Liver (tissue), 2 donors: Measurements from ENCODE around the gene PTPRN2.

Experiments
- CTCF ChIP-seq: fragments of 150-350 bp; IDR thresholded peaks from 2 replicates; pipeline ENCODE4 v1.5.1; 2017; ENCODE audit warnings: improper control_type of control experiment, low read depth, low read length; ENCODE audit not compliant: missing input control
- MAX ChIP-seq: IDR thresholded peaks from 2 replicates; pipeline ENCODE4 v1.6.1; 2016; ENCODE audit warnings: antibody characterized with exemption
- donor health status: healthy.

DNA sequence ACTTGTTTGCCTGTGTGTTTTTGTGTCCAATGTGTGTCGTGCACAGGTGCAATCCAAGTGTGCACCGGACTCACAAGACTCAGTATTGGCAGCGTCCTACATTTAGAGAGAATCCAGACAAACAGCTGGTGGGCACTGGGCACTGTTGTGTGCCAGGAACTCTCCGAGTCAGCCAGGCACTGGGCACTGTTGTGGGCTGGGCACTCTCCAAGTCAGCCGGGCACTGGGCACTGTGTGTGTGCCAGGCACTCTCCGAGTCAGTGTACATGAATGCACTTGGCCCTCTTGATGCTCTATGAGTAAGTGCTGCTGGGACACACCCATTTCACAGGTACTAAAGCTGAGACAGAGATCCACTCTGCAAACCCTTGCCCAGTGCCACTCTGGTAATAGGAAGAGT lies 303.5 kb downstream of the PTPRN2 start:
- TF ChIP-seq CTCF (no peak), MAX (no peak)
